ENCODE results near the gene XRRA1.

The XRRA1 gene

GRCh38 chr11:74847895-74848294, 101.0 kb downstream of the XRRA1 start:
- Histone ChIP-seq H3K27ac (no peak overlapping the region), H3K79me2 (no peaks in the 10 kb centered on the region), H3K9me3 (ENCODE audit: control insufficient read depth, low read length) (no peaks in the 10 kb centered on the region), H2AFZ (no peak overlapping the region), H3K4me3 (ENCODE audit: low read depth, low read length) (no peak overlapping the region), H3K9ac (no peak overlapping the region), H3K4me2 (ENCODE audit: low read length) (no peak overlapping the region), H3K4me1 (no peaks in the 10 kb centered on the region), H3K36me3 (ENCODE audit: control insufficient read depth, insufficient read depth, low read length) (no peaks in the 10 kb centered on the region), H3K27me3 (ENCODE audit: control insufficient read depth, insufficient read depth, low read length) (no peaks in the 10 kb centered on the region)
- TF ChIP-seq CTCF (IDR thresholded peaks at IDR 0.05): no peak

GRCh38 chr11:74847395-74847794, 101.5 kb downstream of the XRRA1 start:
- H3K4me1 ChIP-seq: no peaks in the 10 kb centered on the region
- no peak overlapping the region for H3K9ac ChIP-seq
- H3K27ac ChIP-seq: no peak overlapping the region
- no peak overlapping the region for H3K4me2 ChIP-seq (ENCODE audit: low read length)
- H3K36me3 ChIP-seq (ENCODE audit: control insufficient read depth, insufficient read depth, low read length): no peaks in the 10 kb centered on the region
- no peaks in the 10 kb centered on the region for H3K9me3 ChIP-seq (ENCODE audit: control insufficient read depth, low read length)
- H3K79me2 ChIP-seq: no peaks in the 10 kb centered on the region
- H3K27me3 ChIP-seq (ENCODE audit: control insufficient read depth, insufficient read depth, low read length): no peaks in the 10 kb centered on the region
- H2AFZ ChIP-seq: no peak overlapping the region
- no peak overlapping the region for H3K4me3 ChIP-seq (ENCODE audit: low read depth, low read length)
- no peak for TF ChIP-seq CTCF (IDR thresholded peaks at IDR 0.05)

GRCh38 chr11:74846770-74847169, 102.1 kb downstream of the XRRA1 start:
- H2AFZ ChIP-seq: no peak overlapping the region
- H3K4me1 ChIP-seq: no peaks in the 10 kb centered on the region
- no peak overlapping the region for H3K4me2 ChIP-seq (ENCODE audit: low read length)
- TF ChIP-seq CTCF (IDR thresholded peaks at IDR 0.05): no peak
- H3K9me3 ChIP-seq (ENCODE audit: control insufficient read depth, low read length): no peaks in the 10 kb centered on the region
- H3K9ac ChIP-seq: no peak overlapping the region
- H3K79me2 ChIP-seq: no peaks in the 10 kb centered on the region
- no peaks in the 10 kb centered on the region for H3K27me3 ChIP-seq (ENCODE audit: control insufficient read depth, insufficient read depth, low read length)
- H3K27ac ChIP-seq: no peak overlapping the region
- H3K4me3 ChIP-seq (ENCODE audit: low read depth, low read length): no peak overlapping the region
- H3K36me3 ChIP-seq (ENCODE audit: control insufficient read depth, insufficient read depth, low read length): no peaks in the 10 kb centered on the region

GRCh38 chr11:74845978-74846517, 102.8 kb downstream of the XRRA1 start:
- Histone ChIP-seq H3K4me1 (no peaks in the 10 kb centered on the region), H3K4me3 (ENCODE audit: low read depth, low read length) (no peak overlapping the region), H3K27me3 (ENCODE audit: control insufficient read depth, insufficient read depth, low read length) (no peaks in the 10 kb centered on the region), H3K27ac (no peak overlapping the region), H3K36me3 (ENCODE audit: control insufficient read depth, insufficient read depth, low read length) (no peaks in the 10 kb centered on the region), H3K9me3 (ENCODE audit: control insufficient read depth, low read length) (no peaks in the 10 kb centered on the region), H3K4me2 (ENCODE audit: low read length) (no peak overlapping the region), H3K9ac (no peak overlapping the region), H3K79me2 (no peaks in the 10 kb centered on the region), H2AFZ (no peak overlapping the region)
- no peak for TF ChIP-seq CTCF (IDR thresholded peaks at IDR 0.05)

GRCh38 chr11:74844865-74845264, 104.0 kb downstream of the XRRA1 start:
- Histone ChIP-seq H3K4me1 (no peaks in the 10 kb centered on the region), H2AFZ (no peak overlapping the region), H3K9me3 (ENCODE audit: control insufficient read depth, low read length) (no peaks in the 10 kb centered on the region), H3K27ac (no peak overlapping the region), H3K79me2 (no peaks in the 10 kb centered on the region), H3K4me2 (ENCODE audit: low read length) (no peak overlapping the region), H3K9ac (no peak overlapping the region), H3K27me3 (ENCODE audit: control insufficient read depth, insufficient read depth, low read length) (no peaks in the 10 kb centered on the region), H3K4me3 (ENCODE audit: low read depth, low read length) (no peak overlapping the region), H3K36me3 (ENCODE audit: control insufficient read depth, insufficient read depth, low read length) (no peaks in the 10 kb centered on the region)
- TF ChIP-seq CTCF (IDR thresholded peaks at IDR 0.05): no peak
